PC-9 (cell line): ENCODE measurements around the gene SH3D21. TPM values are rescaled to one million over a fixed set of nuclear protein-coding genes. Genes with fewer than 3 reads are reported as not detected.

Experiments
- BruUV-seq: library from RNA; stranded (reverse); fragments of 400-500 nt; replicated peaks from 2 replicates; lab custom pipeline; 2021; lab: Mats Ljungman, UMichigan
- CTCF ChIA-PET: fragments of 300-600 bp; sonication (Branson Sonifier 250); formaldehyde crosslinking; loops from one replicate; lab custom pipeline; 2022; ENCODE audit warnings: antibody characterized with exemption; lab: Charles Lee
- POLR2A ChIA-PET: fragments of 300-600 bp; sonication (Branson Sonifier 250); formaldehyde crosslinking; loops from one replicate; lab custom pipeline; 2022; ENCODE audit warnings: antibody characterized with exemption; ENCODE audit not compliant: unreplicated experiment; lab: Charles Lee
- DNase-seq, 2 experiments: peaks; one replicate each; pipeline versions ENCODE4 v3.0.0 to v3.0.0-alpha.2; 2015 to 2022; ENCODE audit warnings: mixed read lengths in 1 of 2
- H2AFZ ChIP-seq: fragments of 200-600 bp; sonication (generic); 2 replicates; pipeline ENCODE4 v1.8.1; 2017; ENCODE audit warnings: antibody characterized with exemption
- H3F3A ChIP-seq: fragments of 200-600 bp; sonication (generic); 2 replicates; pipeline ENCODE4 v1.8.1; 2017; ENCODE audit warnings: antibody characterized with exemption, mild to moderate bottlenecking, low read depth; ENCODE audit not compliant: insufficient read depth
- H3K27ac ChIP-seq: fragments of 200-600 bp; sonication (generic); 2 replicates; pipeline ENCODE4 v1.6.1; 2016; ENCODE audit warnings: mixed run types
- H3K27me3 ChIP-seq: fragments of 200-600 bp; sonication (generic); 2 replicates; pipeline ENCODE4 v1.6.1; 2016; ENCODE audit warnings: low read depth, mixed run types; ENCODE audit not compliant: insufficient read depth
- H3K36me3 ChIP-seq: fragments of 200-600 bp; sonication (generic); 2 replicates; pipeline ENCODE4 v1.6.1; 2016; ENCODE audit warnings: low read depth, mixed run types
- H3K4me1 ChIP-seq: fragments of 200-600 bp; sonication (generic); replicated peaks from 2 replicates; pipeline ENCODE4 v1.6.1; 2016; ENCODE audit warnings: mixed run types; ENCODE audit not compliant: insufficient read depth
- H3K4me2 ChIP-seq: fragments of 200-600 bp; sonication (generic); 2 replicates; pipeline ENCODE4 v1.6.1; 2017; ENCODE audit warnings: mixed run types
- H3K4me3 ChIP-seq: fragments of 200-600 bp; sonication (generic); 2 replicates; pipeline ENCODE4 v1.6.1; 2016; ENCODE audit warnings: mixed run types
- H3K79me2 ChIP-seq: fragments of 200-600 bp; sonication (generic); 2 replicates; pipeline ENCODE4 v1.6.1; 2017; ENCODE audit warnings: low read depth, mixed run types
- H3K9me2 ChIP-seq: fragments of 200-600 bp; sonication (generic); 2 replicates; pipeline ENCODE4 v1.8.1; 2017; ENCODE audit warnings: mild to moderate bottlenecking; ENCODE audit not compliant: insufficient read depth
- H3K9me3 ChIP-seq: fragments of 200-600 bp; sonication (generic); 2 replicates; pipeline ENCODE4 v1.8.1; 2016; ENCODE audit warnings: low read depth; ENCODE audit not compliant: insufficient read depth
- H4K20me1 ChIP-seq: fragments of 200-600 bp; sonication (generic); 2 replicates; pipeline ENCODE4 v1.8.1; 2017; ENCODE audit not compliant: insufficient read depth
- CTCF ChIP-seq: fragments of 200-600 bp; sonication (generic); conservative IDR thresholded peaks from 2 replicates; pipeline ENCODE4 v1.6.1; 2017; ENCODE audit warnings: mixed run types, antibody characterized with exemption, mild to moderate bottlenecking, moderate library complexity
- EZH2 ChIP-seq: fragments of 200-600 bp; sonication (generic); IDR thresholded peaks from 2 replicates; pipeline ENCODE4 v1.8.0; 2017; ENCODE audit warnings: antibody characterized with exemption, low read depth
- intact Hi-C: fragments of 100-400 bp; cut with micrococcal nuclease; formaldehyde crosslinking; loops from one replicate; pipeline ENCODE4 v1.10.0; 2022; ENCODE audit not compliant: unreplicated experiment
- total RNA-seq: library from RNA; stranded (reverse); gene quantifications from 2 replicates; pipeline ENCODE4 v1.2.3, GENCODE V29; 2021

Gene SH3D21
- total RNA-seq, 1 experiment from 2014 or later: 18.3 TPM

- no peak overlapping the region for H3K4me2 ChIP-seq
- no peaks in the 10 kb centered on the region for H3K27me3 ChIP-seq
- no peak overlapping the region for H2AFZ ChIP-seq
- DNase-seq: no peak
- no TSS peak for BruUV-seq
- ChIA-PET CTCF (interaction anchor here (0.6 kb wide), 1 partner anchor 154 kb away, joined by 3 read pairs; no protein-coding TSS in a partner anchor), POLR2A (no interaction called here)
- H3K27ac ChIP-seq: no peak overlapping the region
- H3K36me3 ChIP-seq: peaks cover 18% of the 10 kb centered on the region
- peaks cover 10% of the 10 kb centered on the region; the same call in 1 of the 2 replicates for H3K4me1 ChIP-seq
- intact Hi-C loops: no loop called here
- peaks cover 68% of the 10 kb centered on the region for H3K79me2 ChIP-seq
- TF ChIP-seq EZH2 (no peak), CTCF (no peak)
- H4K20me1 ChIP-seq: peaks cover 23% of the 10 kb centered on the region
- no peak overlapping the region for H3K4me3 ChIP-seq
- peaks cover 25% of the 10 kb centered on the region; the same call in 1 of the 2 replicates for H3F3A ChIP-seq
- no peaks in the 10 kb centered on the region for H3K9me2 ChIP-seq
- no peaks in the 10 kb centered on the region for H3K9me3 ChIP-seq
Measured at GRCh38 chr1:36273024-36273423, 33.1 kb upstream of the SH3D21 start.

GRCh38 chr1:36274201-36274600 lies 32.0 kb upstream of the SH3D21 start:
- POLR2A ChIA-PET: no interaction called here
- Histone ChIP-seq H3K36me3 (peaks cover 18% of the 10 kb centered on the region), H3K4me3 (no peak overlapping the region), H3K79me2 (peaks cover 65% of the 10 kb centered on the region), H3F3A (peaks cover 17% of the 10 kb centered on the region), H3K27ac (no peak overlapping the region), H3K4me2 (no peak overlapping the region), H3K27me3 (no peaks in the 10 kb centered on the region), H3K9me2 (no peaks in the 10 kb centered on the region), H2AFZ (no peak overlapping the region), H3K4me1 (0 out of 2 replicates have a peak, but pooled peaks cover under 1% of the 10 kb centered on the region), H4K20me1 (peaks cover 16% of the 10 kb centered on the region), H3K9me3 (no peaks in the 10 kb centered on the region)
- CTCF ChIA-PET: interaction anchor here (1.1 kb wide), 1 partner anchor 9 kb away, joined by 3 read pairs; no protein-coding TSS in a partner anchor
- TF ChIP-seq EZH2: no peak
- intact Hi-C loops: no loop called here
- no TSS peak for BruUV-seq
- DNase-seq: no peak

GRCh38 chr1:36276688-36277087 lies 29.5 kb upstream of the SH3D21 start:
- H3K9me2 ChIP-seq: no peaks in the 10 kb centered on the region
- TF ChIP-seq EZH2 (no peak), CTCF (no peak)
- no peak overlapping the region for H3K27ac ChIP-seq
- intact Hi-C loops: no loop called here
- H3F3A ChIP-seq: peaks cover 32% of the 10 kb centered on the region
- no peak overlapping the region for H3K4me3 ChIP-seq
- no TSS peak for BruUV-seq
- DNase-seq: no peak
- H3K4me1 ChIP-seq: no peaks in the 10 kb centered on the region
- H4K20me1 ChIP-seq: peaks cover 10% of the 10 kb centered on the region; the same call in 1 of the 2 replicates
- H3K9me3 ChIP-seq: no peaks in the 10 kb centered on the region
- no peaks in the 10 kb centered on the region for H3K27me3 ChIP-seq
- ChIA-PET POLR2A (no interaction called here), CTCF (interaction anchor here (0.7 kb wide), 1 partner anchor 9 kb away, joined by 3 read pairs; no protein-coding TSS in a partner anchor)
- H3K4me2 ChIP-seq: no peak overlapping the region
- peaks cover 13% of the 10 kb centered on the region for H3K36me3 ChIP-seq
- H3K79me2 ChIP-seq: peaks cover 68% of the 10 kb centered on the region
- no peak overlapping the region for H2AFZ ChIP-seq
